Frontal cortex (tissue), 4 donors: Measurements from ENCODE around the gene PCSK5. TPM values are rescaled to one million over a fixed set of nuclear protein-coding genes. Genes with fewer than 3 reads are reported as not detected.

Experiments
- DNase-seq, 2 donors: peaks; one replicate each; pipeline ENCODE4 v3.0.0; 2012; ENCODE audit warnings: low spot score in 2 of 2
- FAIRE-seq: peaks from 2 replicates; lab custom pipeline; 2012; peaks lifted over from hg19 to GRCh38; lab: Jason Lieb, UNC
- total RNA-seq: library from RNA; depleted of rRNA; stranded (reverse); fragments of >200 nt; gene quantifications from one replicate; pipeline ENCODE4 v1.2.3, GENCODE V29; 2014
- donor health status: control.
- donor health status: control.
- donor health status: control.

The PCSK5 gene
- total RNA-seq, 1 donor from 2014 or later = 15.5 TPM

DNA sequence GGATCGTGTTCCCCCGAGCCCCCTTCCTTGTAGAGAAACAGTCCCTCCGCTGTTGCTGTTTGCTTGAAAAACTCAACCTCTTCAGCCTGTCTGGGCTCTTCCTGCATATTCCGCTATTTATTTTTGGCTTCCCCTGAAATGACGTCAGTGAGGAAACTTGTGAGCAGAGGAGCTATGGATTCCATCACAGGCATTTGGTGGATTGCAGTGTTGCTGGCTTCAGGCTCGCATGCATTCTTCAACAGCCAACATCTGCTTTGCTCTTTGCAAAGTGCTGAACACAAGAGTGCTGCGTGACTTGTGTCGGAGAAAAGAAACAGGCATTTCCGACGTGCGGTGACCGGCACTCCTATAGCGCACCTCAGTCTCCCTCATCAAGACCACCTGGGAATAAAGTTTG, 271.1 kb downstream of the PCSK5 start:
- no peak for DNase-seq

GRCh38 chr9:76162086-76162730, 271.7 kb downstream of the PCSK5 start:
- DNase-seq = no peak
- FAIRE-seq = no peak

More for the DNA sequence above, 271.1 kb downstream of the PCSK5 start:
- FAIRE-seq = no peak

GRCh38 chr9:76162751-76163500, 272.5 kb downstream of the PCSK5 start:
- no peak for FAIRE-seq
- DNase-seq = no peak

GRCh38 chr9:76166526-76166925, 276.1 kb downstream of the PCSK5 start:
- DNase-seq (no peak), FAIRE-seq (no peak)

DNA sequence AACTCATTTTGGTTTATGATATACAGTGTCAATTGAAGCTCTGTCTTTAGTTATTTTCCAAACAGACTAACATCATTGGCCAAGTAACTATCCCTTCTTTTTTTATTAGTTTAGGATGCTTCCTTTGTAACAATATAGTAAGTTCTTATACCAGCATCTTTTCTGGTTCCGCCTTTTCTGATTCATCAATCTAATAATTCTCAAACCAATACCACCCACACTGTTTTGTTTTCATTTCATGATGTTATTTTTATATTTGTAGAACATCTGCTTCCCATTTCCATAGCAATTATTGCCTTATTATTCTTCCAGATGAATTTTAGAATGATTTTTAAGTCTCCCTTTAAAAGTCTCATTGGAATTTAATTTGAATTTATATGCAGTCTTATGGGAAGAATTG, 285.7 kb downstream of the PCSK5 start:
- DNase-seq (no peak), FAIRE-seq (no peak)

DNA sequence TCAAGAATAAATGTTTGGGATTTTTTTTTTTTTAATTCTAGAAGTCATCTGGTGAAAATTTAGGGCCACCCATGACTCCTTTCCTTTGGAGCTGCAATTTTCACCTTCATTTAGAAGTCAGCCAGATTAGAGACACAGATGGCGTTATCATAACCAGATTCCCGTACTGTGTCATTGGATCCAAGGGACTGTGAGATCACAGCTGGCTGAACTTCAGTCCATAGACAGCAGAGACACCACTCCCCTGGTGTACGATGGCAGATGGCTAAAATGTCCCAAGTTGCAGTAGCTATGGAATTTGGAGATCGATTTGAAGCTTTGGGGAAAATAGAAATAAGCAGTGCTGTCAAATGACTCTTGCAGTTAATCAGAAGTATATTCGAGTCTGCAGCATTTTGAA, 287.5 kb downstream of the PCSK5 start:
- FAIRE-seq (no peak), DNase-seq (no peak)

DNA sequence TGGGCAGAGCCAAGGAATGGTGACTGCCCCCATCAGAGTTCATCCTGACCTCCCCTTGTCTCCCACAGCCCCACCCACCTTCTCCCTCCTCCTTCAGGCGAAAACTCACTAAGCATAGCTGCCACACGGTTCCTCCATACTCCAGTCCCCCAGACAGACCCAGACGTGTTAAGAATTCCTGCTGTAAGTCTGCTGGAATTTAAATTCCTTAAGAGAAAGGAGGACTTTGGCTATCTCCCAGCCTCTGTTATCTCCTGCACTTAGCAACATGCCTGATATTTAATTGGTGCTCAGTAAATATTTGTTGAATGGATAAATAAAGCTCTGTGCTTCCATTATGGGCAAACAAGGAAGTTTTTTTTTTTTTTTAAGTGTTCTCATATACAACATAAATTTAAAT, 290.1 kb downstream of the PCSK5 start:
- no peak for DNase-seq
- no peak for FAIRE-seq

DNA sequence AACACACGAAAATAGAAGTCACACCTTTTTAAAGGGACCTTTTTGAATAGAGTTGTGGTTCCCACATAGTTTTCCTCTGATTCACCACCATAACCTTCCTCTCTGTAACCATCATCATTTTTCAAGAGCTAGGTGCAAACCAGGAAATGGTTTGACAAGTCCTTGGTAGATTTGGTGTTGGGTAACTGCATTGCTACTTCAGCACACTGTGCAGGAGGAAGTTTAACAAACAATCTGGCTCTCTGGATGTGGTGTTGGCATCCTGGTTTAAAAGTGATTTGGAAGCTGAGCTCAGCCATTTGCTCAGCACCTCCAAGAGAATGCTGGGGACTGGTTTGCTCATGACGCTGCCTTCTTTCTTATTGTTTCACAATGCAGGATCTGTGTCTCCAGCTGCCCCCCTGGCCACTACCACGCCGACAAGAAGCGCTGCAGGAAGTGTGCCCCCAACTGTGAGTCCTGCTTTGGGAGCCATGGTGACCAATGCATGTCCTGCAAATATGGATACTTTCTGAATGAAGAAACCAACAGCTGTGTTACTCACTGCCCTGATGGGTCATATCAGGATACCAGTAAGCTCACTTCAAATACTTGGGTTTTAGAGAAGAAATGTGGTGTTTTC, 290.7 kb downstream of the PCSK5 start:
- no peak for FAIRE-seq

GRCh38 chr9:76181781-76182180, 291.3 kb downstream of the PCSK5 start:
- DNase-seq (no peak), FAIRE-seq (no peak)

More for the DNA sequence above, 290.7 kb downstream of the PCSK5 start:
- no peak for DNase-seq

DNA sequence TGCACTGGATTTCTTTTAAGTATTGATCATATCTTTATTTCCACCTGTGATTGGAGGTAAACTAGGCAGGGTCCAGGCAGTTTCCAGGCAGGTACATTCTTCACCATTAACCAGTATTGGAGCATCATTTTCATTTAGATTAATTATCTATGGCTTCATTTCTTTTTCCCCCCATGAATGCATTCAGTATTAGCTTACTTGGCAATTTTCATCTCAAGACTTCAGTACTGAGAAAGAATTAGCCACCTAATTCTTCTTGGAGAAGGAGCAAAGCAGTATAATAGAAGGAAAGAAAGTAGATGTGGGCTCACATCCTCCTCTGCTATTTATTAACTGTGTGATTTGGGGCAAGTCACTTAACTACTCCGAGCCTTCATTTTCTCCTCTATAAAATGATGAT, 295.0 kb downstream of the PCSK5 start:
- DNase-seq = no peak
- FAIRE-seq = no peak

GRCh38 chr9:76188286-76188685, 297.8 kb downstream of the PCSK5 start:
- no peak for DNase-seq
- FAIRE-seq = no peak

DNA sequence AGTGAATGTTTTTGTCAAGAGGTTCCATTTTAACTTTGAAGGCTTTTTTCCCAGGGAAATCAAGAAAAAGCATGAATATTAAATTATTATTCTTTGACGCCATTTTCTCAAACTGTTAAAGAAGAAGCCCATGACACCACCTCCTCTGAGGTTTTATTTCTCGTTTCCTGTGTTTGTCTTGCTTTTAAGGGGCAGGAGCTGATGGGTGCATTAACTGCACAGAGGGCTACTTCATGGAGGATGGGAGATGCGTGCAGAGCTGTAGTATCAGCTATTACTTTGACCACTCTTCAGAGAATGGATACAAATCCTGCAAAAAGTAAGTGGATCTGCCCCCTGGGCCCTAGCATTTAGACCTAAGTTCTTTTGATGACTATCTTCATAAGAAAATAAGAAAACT, 298.4 kb downstream of the PCSK5 start:
- DNase-seq = no peak
- FAIRE-seq = no peak

GRCh38 chr9:76191493-76191892, 301.0 kb downstream of the PCSK5 start:
- DNase-seq (no peak), FAIRE-seq (no peak)

GRCh38 chr9:76192013-76192412, 301.5 kb downstream of the PCSK5 start:
- DNase-seq = no peak
- FAIRE-seq = no peak

GRCh38 chr9:76194896-76195295, 304.4 kb downstream of the PCSK5 start:
- no peak for FAIRE-seq
- no peak for DNase-seq

DNA sequence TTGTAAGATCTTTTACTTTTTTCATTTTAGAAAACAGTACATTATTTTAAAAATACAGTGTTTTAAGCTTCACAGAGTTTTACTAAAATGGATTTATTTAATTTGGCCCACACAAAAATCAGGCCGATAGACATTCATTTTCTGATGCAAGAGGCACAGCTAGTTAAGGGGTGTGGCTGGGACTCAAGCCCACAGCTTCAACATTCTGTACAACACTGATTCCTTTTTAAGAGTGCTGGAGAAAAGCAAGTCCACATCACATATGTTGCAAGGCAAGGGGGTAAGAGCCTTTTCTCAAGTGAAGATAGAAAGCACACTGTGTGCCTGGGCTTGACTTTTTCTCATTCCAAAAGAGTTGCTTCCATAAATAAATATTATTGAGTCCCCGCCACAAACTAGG, 307.9 kb downstream of the PCSK5 start:
- FAIRE-seq (no peak), DNase-seq (no peak)

DNA sequence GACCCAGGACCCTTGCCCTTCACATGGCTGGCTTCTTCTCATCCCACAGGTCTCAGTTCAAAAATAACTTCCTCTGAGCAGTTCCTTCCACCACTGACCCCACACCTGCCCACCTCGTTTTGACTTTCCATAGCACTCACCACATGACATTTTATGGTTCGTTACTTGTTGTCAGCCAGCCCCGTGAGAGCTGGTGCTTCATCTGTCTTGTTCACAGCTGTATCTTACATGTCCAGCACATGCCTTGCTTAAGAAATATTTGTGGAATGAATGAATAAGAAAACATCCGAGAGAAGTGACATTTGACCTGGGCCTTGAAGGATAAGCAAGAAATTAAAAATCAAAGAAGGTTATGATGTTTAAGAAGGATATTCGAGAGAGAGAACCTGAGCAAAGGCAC, 309.8 kb downstream of the PCSK5 start:
- FAIRE-seq (no peak), DNase-seq (no peak)

DNA sequence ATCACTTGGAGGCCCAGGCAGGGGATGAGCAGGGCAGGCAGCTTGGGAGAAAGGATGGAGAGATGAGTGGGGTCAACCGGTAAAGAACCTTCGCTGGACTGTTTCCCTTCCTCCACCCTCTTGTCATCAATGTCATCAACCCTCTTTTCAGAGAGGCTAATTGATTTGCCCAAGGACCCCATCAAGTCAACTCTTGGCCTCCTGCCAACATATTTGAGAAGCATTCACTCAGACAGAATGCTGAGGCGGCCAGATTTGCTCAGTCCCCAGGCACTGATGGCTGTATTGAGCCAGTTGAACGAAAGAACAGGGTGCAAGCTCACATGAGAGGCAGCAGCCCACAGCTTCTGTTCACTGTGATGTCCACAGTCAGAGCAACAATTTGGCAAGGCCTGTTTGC, 310.3 kb downstream of the PCSK5 start:
- FAIRE-seq = no peak
- DNase-seq = no peak

DNA sequence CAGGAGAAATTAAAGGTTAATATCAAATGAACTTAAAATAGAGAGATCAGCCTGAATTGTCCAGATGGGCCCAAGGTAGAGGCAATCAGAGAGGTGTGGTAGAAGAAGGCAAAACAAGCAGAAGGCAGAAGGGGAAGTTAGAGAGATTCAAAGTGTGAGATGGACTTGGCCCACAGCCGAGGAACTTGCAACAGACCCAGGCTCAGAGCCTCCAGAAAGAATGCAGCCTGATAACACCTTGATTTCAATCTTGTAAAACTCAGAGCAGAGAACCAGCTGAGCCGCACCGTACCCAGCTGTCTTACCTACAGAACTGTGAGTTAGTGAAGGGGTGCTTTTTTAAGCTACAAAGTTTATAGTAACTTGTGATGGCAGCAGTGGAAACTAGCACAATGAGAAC, 312.9 kb downstream of the PCSK5 start:
- no peak for DNase-seq
- no peak for FAIRE-seq

DNA sequence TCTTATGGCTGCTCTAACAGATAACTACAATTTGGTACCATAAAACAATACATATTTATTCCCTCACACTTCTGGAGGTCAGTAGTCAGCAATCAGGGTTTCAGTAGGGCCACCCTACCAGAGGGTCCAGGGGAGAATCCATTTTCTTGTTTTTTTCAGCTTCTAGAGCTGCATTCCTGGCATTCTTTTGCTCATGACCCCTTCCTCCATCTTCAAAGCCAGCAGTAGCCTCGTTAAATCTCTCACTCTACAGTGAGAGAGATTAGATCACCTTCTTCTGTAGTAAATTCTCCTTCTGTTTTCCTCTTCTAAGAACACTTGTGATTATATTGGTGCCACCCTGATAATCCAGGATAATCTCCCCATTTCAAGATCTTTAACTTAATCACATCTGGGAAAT, 316.3 kb downstream of the PCSK5 start:
- DNase-seq (no peak), FAIRE-seq (no peak)

GRCh38 chr9:76213751-76214150, 323.3 kb downstream of the PCSK5 start:
- FAIRE-seq (no peak), DNase-seq (no peak)
